K562 (cell line): ENCODE results near the gene BANK1. TPM values are rescaled to one million over a fixed set of nuclear protein-coding genes. Genes with fewer than 3 reads are reported as not detected.

ENCODE experiments used
- ATAC-seq: fragments of 200-7000 bp; cut with Tn5 transposase; 3 replicates; pipeline ENCODE4 v1.9.1; 2020; ENCODE audit warnings: moderate library complexity
- BruUV-seq: library from RNA; stranded (reverse); fragments of 400-500 nt; replicated peaks from 2 replicates; lab custom pipeline; 2021; lab: Mats Ljungman, UMichigan
- CTCF ChIA-PET: fragments of 300-600 bp; formaldehyde crosslinking; extraction: SDS; loops from one replicate; lab custom pipeline; 2021; ENCODE audit warnings: low intra/inter-chr PET ratio; lab: Yijun Ruan, JAX
- POLR2A ChIA-PET: fragments of 300-600, 350-650 bp; sonication (Branson Sonifier 250); formaldehyde crosslinking; extraction: SDS; loops from one replicate; lab custom pipeline; 2021; ENCODE audit warnings: antibody characterized with exemption, inconsistent platforms; lab: Yijun Ruan, JAX
- DNase-seq, 4 experiments: peaks; one replicate each; pipeline versions ENCODE4 v3.0.0 to v3.0.0-alpha.2; 2011 to 2018; ENCODE audit warnings: low spot score in 3 of 4, mixed read lengths in 3 of 4; ENCODE audit errors: extremely low read depth in 1 of 4
- FAIRE-seq: peaks from 2 replicates; lab custom pipeline; 2011; peaks lifted over from hg19 to GRCh38; lab: Jason Lieb, UNC
- H2AFZ ChIP-seq: 2 replicates; pipeline ENCODE4 v1.6.0; 2011; ENCODE audit warnings: low read depth, low read length, control low read depth, inconsistent platforms
- H3K27ac ChIP-seq: fragments of 200-600 bp; 3 replicates; pipeline ENCODE4 v1.8.0; 2011; ENCODE audit warnings: low read depth, mild to moderate bottlenecking, control low read depth, inconsistent platforms, low read length, moderate library complexity, mixed read lengths; ENCODE audit errors: extremely low read depth
- H3K27me3 ChIP-seq, 2 experiments: fragments of 300-600 bp in 1 of 2; 2 replicates in 1 of 2; 3 replicates in 1 of 2; pipeline versions ENCODE4 v1.6.0 to v1.8.0; 2011; ENCODE audit warnings: inconsistent platforms in 2 of 2, low read length in 2 of 2, mild to moderate bottlenecking in 1 of 2, mixed read lengths in 1 of 2, moderate library complexity in 1 of 2; ENCODE audit not compliant: control insufficient read depth in 2 of 2, insufficient read depth in 2 of 2
- H3K36me3 ChIP-seq: fragments of 300-600 bp; 3 replicates; pipeline ENCODE4 v1.8.0; 2011; ENCODE audit warnings: mild to moderate bottlenecking, low read length, inconsistent platforms; ENCODE audit not compliant: control insufficient read depth, insufficient read depth
- H3K4me1 ChIP-seq, 2 experiments: fragments of 200-600 bp in 1 of 2; replicated peaks in 1 of 2; 2 replicates in 1 of 2; 3 replicates in 1 of 2; pipeline versions ENCODE4 v1.5.1 to v1.8.0; 2011; ENCODE audit warnings: inconsistent platforms in 2 of 2, low read length in 2 of 2, mild to moderate bottlenecking in 1 of 2, mixed read lengths in 1 of 2, moderate library complexity in 1 of 2; ENCODE audit not compliant: control insufficient read depth in 2 of 2, insufficient read depth in 2 of 2
- H3K4me2 ChIP-seq: 2 replicates; pipeline ENCODE4 v1.6.1; 2011; ENCODE audit warnings: low read length, control low read depth, inconsistent platforms, mixed read lengths; ENCODE audit not compliant: insufficient read depth
- H3K4me3 ChIP-seq: fragments of 200-600 bp; sonication (generic), shearing (Covaris generic); 2 replicates; pipeline ENCODE4 v1.5.1; 2016; ENCODE audit warnings: control low read depth, inconsistent platforms
- H3K79me2 ChIP-seq: fragments of 200-600 bp; 3 replicates; pipeline ENCODE4 v1.8.0; 2011; ENCODE audit warnings: low read length, inconsistent platforms; ENCODE audit not compliant: control insufficient read depth, insufficient read depth
- H3K9ac ChIP-seq, 2 experiments: 2 replicates each; pipeline versions ENCODE4 v1.6.0 to v1.6.1; 2011; ENCODE audit warnings: low read depth in 2 of 2, low read length in 2 of 2, control low read depth in 1 of 2, inconsistent platforms in 1 of 2, mild to moderate bottlenecking in 1 of 2, mixed read lengths in 1 of 2; ENCODE audit not compliant: insufficient read depth in 1 of 2
- H3K9me1 ChIP-seq: one replicate; pipeline ENCODE4 v1.6.0; 2011; ENCODE audit warnings: inconsistent platforms, mild to moderate bottlenecking, low read length, moderate library complexity; ENCODE audit not compliant: control insufficient read depth, insufficient read depth
- H3K9me3 ChIP-seq: replicated peaks from 2 replicates; pipeline ENCODE4 v1.5.1; 2011; ENCODE audit warnings: low read depth, low read length, inconsistent platforms; ENCODE audit not compliant: control insufficient read depth, insufficient read depth
- H4K20me1 ChIP-seq: replicated peaks from 2 replicates; pipeline ENCODE4 v1.6.1; 2011; ENCODE audit warnings: low read length, inconsistent platforms, mixed read lengths; ENCODE audit not compliant: control insufficient read depth, insufficient read depth
- CBX5 ChIP-seq: IDR thresholded peaks from 2 replicates; pipeline ENCODE4 v1.6.1; 2014; ENCODE audit warnings: low read depth, borderline replicate concordance
- EZH2 ChIP-seq: IDR thresholded peaks from 2 replicates; pipeline ENCODE4 v1.6.1; 2012; ENCODE audit warnings: low read depth, mild to moderate bottlenecking, inconsistent platforms, low read length, borderline replicate concordance
- GATA2 ChIP-seq: sonication (generic); formaldehyde crosslinking; IDR thresholded peaks from 2 replicates; pipeline ENCODE4 v1.4.0; 2020; ENCODE audit warnings: mild to moderate bottlenecking, missing genetic modification reagents
- LCOR ChIP-seq: sonication (generic); formaldehyde crosslinking; IDR thresholded peaks from 2 replicates; pipeline ENCODE4 v1.8.0; 2022; ENCODE audit warnings: mild to moderate bottlenecking, missing genetic modification reagents
- RBM15 ChIP-seq: fragments of 200-400 bp; formaldehyde crosslinking; IDR thresholded peaks from 2 replicates; pipeline ENCODE4 v1.6.1; 2018; ENCODE audit warnings: mild to moderate bottlenecking, low read length, moderate library complexity; ENCODE audit not compliant: insufficient read depth
- SMARCA4 ChIP-seq: fragments of 450-650 bp; IDR thresholded peaks from 2 replicates; pipeline ENCODE4 v1.6.1; 2016
- TAF15 ChIP-seq: fragments of 200-400 bp; formaldehyde crosslinking; IDR thresholded peaks from 2 replicates; pipeline ENCODE4 v1.6.1; 2017; ENCODE audit warnings: mild to moderate bottlenecking, low read depth, low read length, moderate library complexity
- TSC22D4 ChIP-seq: fragments of 450-650 bp; IDR thresholded peaks from 2 replicates; pipeline ENCODE4 v1.6.1; 2016; ENCODE audit warnings: missing genetic modification characterization, missing biosample characterization, control low read depth
- ZBTB17 ChIP-seq: fragments of 450-650 bp; formaldehyde crosslinking; IDR thresholded peaks from 2 replicates; pipeline ENCODE4 v1.4.0; 2020; ENCODE audit warnings: mild to moderate bottlenecking
- ZC3H4 ChIP-seq: sonication (generic); formaldehyde crosslinking; IDR thresholded peaks from 2 replicates; pipeline ENCODE4 v1.9.0; 2021; ENCODE audit warnings: missing genetic modification reagents, borderline replicate concordance
- ZNF316 ChIP-seq: fragments of 450-650 bp; IDR thresholded peaks from 2 replicates; pipeline ENCODE4 v1.6.1; 2016
- ZNF384 ChIP-seq: IDR thresholded peaks from 2 replicates; pipeline ENCODE4 v1.6.1; 2012; ENCODE audit warnings: low read depth, low read length, improper control_type of control experiment
- ZNF408 ChIP-seq: fragments of 250-450 bp; sonication (Bioruptor Pico); IDR thresholded peaks from 2 replicates; pipeline ENCODE4 v1.4.0; 2020; ENCODE audit warnings: low read depth, mild to moderate bottlenecking, moderate library complexity
- ZNF551 ChIP-seq: fragments of 250-450 bp; sonication (Bioruptor Pico); IDR thresholded peaks from 2 replicates; pipeline ENCODE4 v1.5.0; 2021; ENCODE audit warnings: mild to moderate bottlenecking, moderate library complexity
- WGBS: fragments of 100-300 bp; shearing (Covaris generic); methylation state at CpG from one replicate; pipeline ENCODE4 v1.1.6; 2016; ENCODE audit warnings: low coverage, mixed read lengths; ENCODE audit not compliant: insufficient coverage; ENCODE audit errors: missing lambda C conversion rate; 5-methylcytosine and 5-hydroxymethylcytosine counted together
- in situ Hi-C: fragments of 300-500 bp; cut with MboI; formaldehyde crosslinking; loops from 4 replicates; pipeline ENCODE4 v1.15.0; 2018; ENCODE audit warnings: inconsistent platforms, mixed read lengths
- intact Hi-C: fragments of 100-400 bp; cut with micrococcal nuclease; formaldehyde crosslinking; loops from 2 replicates; pipeline ENCODE4 v1.14.2; 2022
- polyA plus RNA-seq, 8 experiments: library from polyadenylated mRNA; depleted of rRNA in 4 of 8; stranded (reverse) in 5 of 8; unstranded in 3 of 8; fragments of >200 nt; fragmentation: Nextera tagmentation in 2 of 8; fragmentation: Illumina TruSeq in 1 of 8; extraction: Ambion mirVana in 2 of 8; extraction: Trizol in 1 of 8; gene quantifications; 2 replicates each; pipeline versions ENCODE4 v1.2.1 to v1.2.3, GENCODE V29; 2011 to 2014; ENCODE audit warnings: inconsistent platforms in 1 of 8, missing spikeins in 1 of 8
- total RNA-seq, 7 experiments: library from RNA; depleted of rRNA in 6 of 7; stranded (reverse); fragments of >200 nt in 6 of 7; fragmentation: Illumina TruSeq in 2 of 7; extraction: Trizol in 2 of 7; gene quantifications; 2 replicates each; pipeline versions ENCODE4 v1.2.1 to v1.2.3, GENCODE V29; 2011 to 2021; ENCODE audit warnings: low replicate concordance in 1 of 7
- TF ChIP-seq, protein P1 (sequence below): fragments of 200-800 bp; sonication (Bioruptor generic); IDR thresholded peaks from 2 replicates; pipeline ENCODE4 v1.6.1; 2017; ENCODE audit warnings: missing genetic modification characterization, missing compliant biosample characterization

The BANK1 gene
- total and polyA plus RNA-seq, 9 of the 15 experiments (the other 6 are each of a cell fraction or from before 2014, with no cell fraction given): not detected

DNA sequence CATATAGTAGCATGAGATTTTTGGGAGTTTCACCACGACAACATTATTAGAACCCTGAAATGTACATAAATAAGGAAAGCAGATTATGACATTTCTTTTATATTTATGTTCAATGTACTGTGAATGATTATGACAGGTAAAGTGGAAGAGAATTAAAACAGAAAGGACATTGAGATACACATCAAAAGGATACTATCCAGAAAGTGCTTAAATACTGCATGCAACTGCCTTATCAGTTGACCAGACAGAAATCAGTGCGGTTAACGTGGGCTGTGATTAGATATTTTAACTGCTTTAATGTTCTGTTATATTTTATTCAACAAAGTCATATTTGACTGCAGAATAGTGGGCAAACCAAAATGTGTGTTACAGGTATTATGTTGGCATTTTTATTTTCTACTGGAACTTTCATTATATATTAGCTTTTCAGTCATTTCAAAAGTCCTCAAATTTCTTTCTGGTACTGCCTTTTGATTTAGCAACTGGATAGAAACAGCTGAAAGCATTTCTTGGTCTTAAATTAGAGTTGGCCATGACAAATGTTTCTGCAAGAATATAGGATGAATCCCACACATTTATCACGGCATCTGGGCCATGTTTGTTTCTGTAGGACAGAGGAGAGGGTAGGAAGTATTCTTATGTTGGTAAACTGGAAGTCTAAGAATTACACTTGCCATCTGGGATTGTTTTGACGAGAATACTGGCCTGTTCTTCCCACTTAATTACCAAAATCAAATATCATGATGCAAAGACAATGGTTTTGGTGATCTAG is 299.5 kb downstream of the BANK1 start:
- no peak for FAIRE-seq
- no peak overlapping the region for H3K9ac ChIP-seq
- BruUV-seq: no TSS peak
- TF ChIP-seq SMARCA4 (no peak), ZNF551 (no peak), RBM15 (no peak), ZBTB17 (CRISPR knock-in tag) (no peak), EZH2 (no peak), LCOR (CRISPR knock-in tag) (no peak), ZNF408 (no peak), ZC3H4 (CRISPR knock-in tag) (no peak), TAF15 (no peak), ZNF384 (no peak), GATA2 (CRISPR knock-in tag) (no peak), TSC22D4 (no peak), CBX5 (no peak), ZNF316 (no peak)
- TF ChIP-seq, protein P1, sequence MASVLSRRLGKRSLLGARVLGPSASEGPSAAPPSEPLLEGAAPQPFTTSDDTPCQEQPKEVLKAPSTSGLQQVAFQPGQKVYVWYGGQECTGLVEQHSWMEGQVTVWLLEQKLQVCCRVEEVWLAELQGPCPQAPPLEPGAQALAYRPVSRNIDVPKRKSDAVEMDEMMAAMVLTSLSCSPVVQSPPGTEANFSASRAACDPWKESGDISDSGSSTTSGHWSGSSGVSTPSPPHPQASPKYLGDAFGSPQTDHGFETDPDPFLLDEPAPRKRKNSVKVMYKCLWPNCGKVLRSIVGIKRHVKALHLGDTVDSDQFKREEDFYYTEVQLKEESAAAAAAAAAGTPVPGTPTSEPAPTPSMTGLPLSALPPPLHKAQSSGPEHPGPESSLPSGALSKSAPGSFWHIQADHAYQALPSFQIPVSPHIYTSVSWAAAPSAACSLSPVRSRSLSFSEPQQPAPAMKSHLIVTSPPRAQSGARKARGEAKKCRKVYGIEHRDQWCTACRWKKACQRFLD: no peak

More for the DNA sequence above, 299.5 kb downstream of the BANK1 start:
- DNase-seq: no peak
- H3K4me3 ChIP-seq: no peak overlapping the region
- no peaks in the 10 kb centered on the region for H3K9me3 ChIP-seq
- no peak overlapping the region for H3K27ac ChIP-seq
- H2AFZ ChIP-seq: no peak overlapping the region
- ATAC-seq: no peak
- POLR2A ChIA-PET: no interaction called here
- no peaks in the 10 kb centered on the region for H4K20me1 ChIP-seq
- under 1% methylated on average over 5 of the region's 5 CpGs for WGBS
- H3K9me1 ChIP-seq: no peaks in the 10 kb centered on the region
- no peaks in the 10 kb centered on the region for H3K4me1 ChIP-seq
- no peaks in the 10 kb centered on the region for H3K27me3 ChIP-seq
- CTCF ChIA-PET: no interaction called here
- no peaks in the 10 kb centered on the region for H3K36me3 ChIP-seq
- intact Hi-C loops: no loop called here
- no peak overlapping the region for H3K4me2 ChIP-seq
- in situ Hi-C loops: no loop called here
- no peaks in the 10 kb centered on the region for H3K79me2 ChIP-seq
